ENCODE measurements around the gene NHLRC4.

DNA sequence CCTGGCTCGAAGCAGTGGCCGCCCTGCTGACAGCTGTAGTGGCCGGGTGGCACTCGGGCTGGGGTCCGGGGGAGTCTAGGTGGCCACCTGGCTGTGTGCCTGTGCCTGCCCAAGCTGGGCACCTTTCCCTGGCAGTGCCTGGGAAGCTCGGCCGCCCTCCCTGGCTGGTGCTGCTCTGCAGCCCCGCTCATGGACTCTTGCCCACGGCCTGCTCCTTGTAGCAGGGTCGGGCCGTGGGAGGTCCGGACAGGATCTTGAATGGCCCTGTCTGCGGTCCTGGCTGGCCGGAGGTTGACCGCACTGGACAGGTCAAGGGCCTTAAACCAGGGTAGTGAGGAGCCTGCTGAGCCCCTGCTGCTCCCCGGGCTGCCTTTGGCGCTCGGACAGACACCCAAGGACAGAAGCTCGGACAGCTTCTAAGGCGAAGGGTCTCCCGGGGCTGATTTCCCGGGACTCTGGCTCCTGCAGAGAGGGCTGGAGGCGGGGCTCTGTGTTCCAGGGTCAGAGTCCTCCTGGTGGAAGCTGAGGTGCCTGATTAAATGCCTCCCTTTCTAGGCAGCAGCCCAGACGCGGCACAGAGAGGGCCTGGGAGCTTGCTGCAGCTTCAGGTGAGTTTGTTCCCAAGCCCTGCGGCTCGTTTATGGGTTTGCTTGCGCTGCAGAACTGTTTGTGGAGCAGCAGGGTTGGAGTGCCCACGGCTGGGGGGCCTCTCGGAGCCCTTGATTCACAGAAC, 33.2 kb upstream of the NHLRC4 start:
- TF ChIP-seq YY1 (IDR thresholded peaks at IDR 0.05; ENCODE audit: insufficient read depth, insufficient read length) (no peak), SUZ12 (IDR thresholded peaks at IDR 0.05; ENCODE audit: extremely low read depth, insufficient read depth, insufficient read length) (no peak)
